HL-60 (cell line): ENCODE results near the gene TSEN34.

Source experiments
- CTCF ChIP-seq: IDR thresholded peaks from one replicate; pipeline ENCODE4 v1.5.1; 2011; ENCODE audit warnings: low read length, control low read depth, inconsistent platforms; ENCODE audit not compliant: insufficient read depth
- GABPA ChIP-seq: IDR thresholded peaks from 2 replicates; pipeline ENCODE4 v1.6.1; 2012; ENCODE audit warnings: low read depth

- no peak for TF ChIP-seq GABPA
- TF ChIP-seq CTCF, result no peak
These were observed 25.8 kb downstream of the TSEN34 start for GRCh38 chr19:54216869-54217268.
